ENCODE measurements around the gene COBL.

The COBL gene

GRCh38 chr7:50977421-50977820 lies 339.2 kb downstream of the COBL start:
- DNase-seq = no peak

GRCh38 chr7:50976064-50976463 lies 340.5 kb downstream of the COBL start:
- no peak for DNase-seq

GRCh38 chr7:50974240-50974639 lies 342.4 kb downstream of the COBL start:
- DNase-seq = no peak

GRCh38 chr7:50973814-50974213 lies 342.8 kb downstream of the COBL start:
- DNase-seq = no peak

- no peak for DNase-seq
Measured at GRCh38 chr7:50970092-50970491, 346.5 kb downstream of the COBL start.
